Testis (tissue), 2 donors: ENCODE data around the gene WDFY2.

Experiments used
- POLR2A ChIP-seq: fragments of 450-650 bp; IDR thresholded peaks from one replicate; pipeline ENCODE4 v1.6.1; 2017; ENCODE audit warnings: antibody characterized with exemption, mild to moderate bottlenecking, moderate library complexity
- TF ChIP-seq, protein P1 (sequence below), 3 experiments: fragments of 450-650 bp in 2 of 3; fragments of 200-600 bp in 1 of 3; sonication (generic) in 1 of 3; IDR thresholded peaks; one replicate each; pipeline ENCODE4 v1.5.1; 2016 to 2019; ENCODE audit warnings: antibody characterized with exemption in 3 of 3, mild to moderate bottlenecking in 2 of 3, moderate library complexity in 1 of 3

DNA sequence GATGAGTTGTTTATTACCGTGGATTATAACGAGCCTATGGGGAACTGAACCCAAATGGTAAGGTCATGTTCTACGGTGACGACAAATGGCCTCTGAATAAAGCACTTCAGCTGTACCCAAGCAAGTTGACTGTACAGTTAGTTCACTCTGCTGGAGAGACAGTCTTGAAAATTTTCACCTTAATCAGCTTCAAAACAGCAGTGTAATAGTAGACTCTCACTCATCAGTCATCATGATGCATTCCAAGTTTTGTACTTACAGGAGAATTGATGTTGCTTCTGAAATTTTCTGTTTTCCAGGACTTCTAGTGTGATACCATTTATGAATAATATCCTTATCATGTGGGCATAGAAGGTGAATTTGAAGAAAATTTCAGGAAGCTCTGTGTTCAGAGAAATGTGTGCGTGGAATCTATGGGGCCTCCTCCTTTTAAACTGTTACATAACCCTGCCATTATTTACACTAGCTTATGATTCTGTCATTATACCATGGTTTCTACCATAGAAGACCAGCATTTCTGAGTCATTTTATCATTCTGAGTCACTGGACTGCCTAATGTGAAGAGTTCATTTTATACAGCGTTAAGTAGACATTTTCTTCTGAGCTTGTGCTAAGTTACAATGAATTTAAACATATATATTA, 96.9 kb downstream of the WDFY2 start:
- no peak for TF ChIP-seq POLR2A
- TF ChIP-seq, protein P1, sequence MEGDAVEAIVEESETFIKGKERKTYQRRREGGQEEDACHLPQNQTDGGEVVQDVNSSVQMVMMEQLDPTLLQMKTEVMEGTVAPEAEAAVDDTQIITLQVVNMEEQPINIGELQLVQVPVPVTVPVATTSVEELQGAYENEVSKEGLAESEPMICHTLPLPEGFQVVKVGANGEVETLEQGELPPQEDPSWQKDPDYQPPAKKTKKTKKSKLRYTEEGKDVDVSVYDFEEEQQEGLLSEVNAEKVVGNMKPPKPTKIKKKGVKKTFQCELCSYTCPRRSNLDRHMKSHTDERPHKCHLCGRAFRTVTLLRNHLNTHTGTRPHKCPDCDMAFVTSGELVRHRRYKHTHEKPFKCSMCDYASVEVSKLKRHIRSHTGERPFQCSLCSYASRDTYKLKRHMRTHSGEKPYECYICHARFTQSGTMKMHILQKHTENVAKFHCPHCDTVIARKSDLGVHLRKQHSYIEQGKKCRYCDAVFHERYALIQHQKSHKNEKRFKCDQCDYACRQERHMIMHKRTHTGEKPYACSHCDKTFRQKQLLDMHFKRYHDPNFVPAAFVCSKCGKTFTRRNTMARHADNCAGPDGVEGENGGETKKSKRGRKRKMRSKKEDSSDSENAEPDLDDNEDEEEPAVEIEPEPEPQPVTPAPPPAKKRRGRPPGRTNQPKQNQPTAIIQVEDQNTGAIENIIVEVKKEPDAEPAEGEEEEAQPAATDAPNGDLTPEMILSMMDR (IDR thresholded peaks at IDR 0.05): no peak
